Sigmoid colon (tissue), 4 donors: ENCODE measurements around the gene SMIM20.

Experiments
- EP300 ChIP-seq, 4 donors: sonication (generic); formaldehyde crosslinking; IDR thresholded peaks; one replicate each; pipeline ENCODE4 v1.6.1; 2017; ENCODE audit warnings: antibody characterized with exemption in 4 of 4
- POLR2A ChIP-seq, 2 donors: fragments of 450-650 bp; IDR thresholded peaks; one replicate each; pipeline ENCODE4 v1.6.1; 2016; ENCODE audit warnings: antibody characterized with exemption in 2 of 2, mild to moderate bottlenecking in 2 of 2, moderate library complexity in 2 of 2
- POLR2AphosphoS5 ChIP-seq, 4 donors: sonication (generic); formaldehyde crosslinking; IDR thresholded peaks; one replicate each; pipeline ENCODE4 v1.6.1; 2017; ENCODE audit warnings: antibody characterized with exemption in 4 of 4
- TF ChIP-seq, protein P1 (sequence below), 4 experiments: fragments of 450-650 bp in 3 of 4; fragments of 200-600 bp in 1 of 4; IDR thresholded peaks; one replicate each; pipeline ENCODE4 v1.5.1; 2016 to 2019; ENCODE audit warnings: antibody characterized with exemption in 4 of 4, mild to moderate bottlenecking in 3 of 4, moderate library complexity in 2 of 4

DNA sequence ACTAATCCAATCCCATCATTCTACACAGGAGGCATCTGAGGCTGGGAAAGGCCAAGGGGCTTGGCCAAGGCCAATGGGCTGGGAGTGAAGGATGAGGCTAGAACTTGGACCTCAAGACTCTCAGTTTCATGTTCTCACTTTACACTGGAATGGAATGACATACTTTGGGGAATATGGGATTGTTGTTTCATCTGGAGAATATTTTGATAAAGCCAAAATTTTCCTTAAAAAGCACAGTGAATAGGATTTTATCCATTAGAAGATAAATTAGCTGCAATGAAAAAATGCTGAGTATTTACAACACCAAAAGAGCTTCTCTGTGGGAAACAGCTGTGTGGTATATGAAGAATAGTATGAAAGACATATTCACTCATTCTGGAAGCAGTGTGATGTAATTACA, 29.3 kb downstream of the SMIM20 start:
- TF ChIP-seq, protein P1, sequence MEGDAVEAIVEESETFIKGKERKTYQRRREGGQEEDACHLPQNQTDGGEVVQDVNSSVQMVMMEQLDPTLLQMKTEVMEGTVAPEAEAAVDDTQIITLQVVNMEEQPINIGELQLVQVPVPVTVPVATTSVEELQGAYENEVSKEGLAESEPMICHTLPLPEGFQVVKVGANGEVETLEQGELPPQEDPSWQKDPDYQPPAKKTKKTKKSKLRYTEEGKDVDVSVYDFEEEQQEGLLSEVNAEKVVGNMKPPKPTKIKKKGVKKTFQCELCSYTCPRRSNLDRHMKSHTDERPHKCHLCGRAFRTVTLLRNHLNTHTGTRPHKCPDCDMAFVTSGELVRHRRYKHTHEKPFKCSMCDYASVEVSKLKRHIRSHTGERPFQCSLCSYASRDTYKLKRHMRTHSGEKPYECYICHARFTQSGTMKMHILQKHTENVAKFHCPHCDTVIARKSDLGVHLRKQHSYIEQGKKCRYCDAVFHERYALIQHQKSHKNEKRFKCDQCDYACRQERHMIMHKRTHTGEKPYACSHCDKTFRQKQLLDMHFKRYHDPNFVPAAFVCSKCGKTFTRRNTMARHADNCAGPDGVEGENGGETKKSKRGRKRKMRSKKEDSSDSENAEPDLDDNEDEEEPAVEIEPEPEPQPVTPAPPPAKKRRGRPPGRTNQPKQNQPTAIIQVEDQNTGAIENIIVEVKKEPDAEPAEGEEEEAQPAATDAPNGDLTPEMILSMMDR (IDR thresholded peaks at IDR 0.05), result no peak
- no peak for TF ChIP-seq POLR2A (IDR thresholded peaks at IDR 0.05)
- no peak for TF ChIP-seq POLR2AphosphoS5 (IDR thresholded peaks at IDR 0.05)
- no peak for TF ChIP-seq EP300 (IDR thresholded peaks at IDR 0.05)
